Endothelial cell of umbilical vein (primary cell): ENCODE results near the gene ACSF3.

Source experiments
- CTCF ChIP-seq, 2 donors: IDR thresholded peaks; 1 replicate in 1 of 2; 2 replicates in 1 of 2; pipeline ENCODE4 v1.5.1; 2011; ENCODE audit warnings: low read length in 2 of 2, mild to moderate bottlenecking in 2 of 2, moderate library complexity in 2 of 2, control low read depth in 1 of 2, inconsistent platforms in 1 of 2, low read depth in 1 of 2; ENCODE audit not compliant: insufficient read depth in 1 of 2; ENCODE audit errors: extremely low read depth in 1 of 2
- MAX ChIP-seq: IDR thresholded peaks from 2 replicates; pipeline ENCODE4 v1.6.1; 2011; ENCODE audit not compliant: insufficient read depth, insufficient read length

GRCh38 chr16:89130448-89130847, 36.8 kb downstream of the ACSF3 start:
- TF ChIP-seq CTCF (IDR thresholded peaks at IDR 0.05; ENCODE audit: extremely low read depth in 1 of 2, insufficient read depth in 1 of 2, low read depth in 1 of 2, low read length in 2 of 2) (no peak), MAX (no peak)
